Measurements from ENCODE around the gene PTPRB. TPM values are rescaled to one million over a fixed set of nuclear protein-coding genes. Genes with fewer than 3 reads are reported as not detected.
A peak's percentile ranks its signal among the peaks of the same experiment; 100 is the strongest.

Gene PTPRB
- total and polyA plus RNA-seq, 7 experiments from 2014 or later, result 0.16 to 0.24 TPM; not detected in 5

- no peaks in the 10 kb centered on the region for H3K9me3 ChIP-seq (ENCODE audit: control insufficient read depth in 2 of 3, low read length in 3 of 3)
- Mint-ChIP-seq H3K36me3 (no peaks in the 10 kb centered on the region), H3K27me3 (peaks cover 10 to 30% (median 16%) of the 10 kb centered on the region in 5 donors), H3K4me3 (peak overlapping the region in 2 of 10 donors; percentile 13 to 55), H3K4me1 (peaks cover 0 to 10% (median 0%) of the 10 kb centered on the region in 7 donors), H3K9me3 (no peaks in the 10 kb centered on the region), H3K27ac (no peak overlapping the region)
- no peak for DNase-seq
- no peak overlapping the region for H3K27ac ChIP-seq (ENCODE audit: low read depth, low read length)
- peak; percentile 69 for ATAC-seq
- H3K4me3 ChIP-seq (ENCODE audit: low read length), result no peak overlapping the region
- H3K27me3 ChIP-seq (ENCODE audit: control insufficient read depth in 2 of 2, insufficient read depth in 2 of 2, low read length in 2 of 2), result no peaks in the 10 kb centered on the region
- POLR2A ChIA-PET, result no interaction called here
- H3K4me1 ChIP-seq (ENCODE audit: control insufficient read depth in 2 of 2, insufficient read depth in 2 of 2, low read length in 2 of 2), result no peaks in the 10 kb centered on the region
- intact Hi-C loops (cut with micrococcal nuclease), result no loop called here
- CTCF ChIA-PET, result no interaction called here
- H3K36me3 ChIP-seq (ENCODE audit: control insufficient read depth in 2 of 3, insufficient read depth in 3 of 3, low read length in 3 of 3), result no peaks in the 10 kb centered on the region
Observed at GRCh38 chr12:70645494-70646317, 8.5 kb upstream of the PTPRB start.

GRCh38 chr12:70644861-70645260, 7.6 kb upstream of the PTPRB start:
- Histone ChIP-seq H3K9me3 (ENCODE audit: control insufficient read depth in 2 of 3, low read length in 3 of 3) (no peaks in the 10 kb centered on the region), H3K27me3 (ENCODE audit: control insufficient read depth in 2 of 2, insufficient read depth in 2 of 2, low read length in 2 of 2) (no peaks in the 10 kb centered on the region), H3K27ac (ENCODE audit: low read depth, low read length) (no peak overlapping the region), H3K4me1 (ENCODE audit: control insufficient read depth in 2 of 2, insufficient read depth in 2 of 2, low read length in 2 of 2) (no peaks in the 10 kb centered on the region), H3K4me3 (ENCODE audit: low read length) (no peak overlapping the region), H3K36me3 (ENCODE audit: control insufficient read depth in 2 of 3, insufficient read depth in 3 of 3, low read length in 3 of 3) (no peaks in the 10 kb centered on the region)
- Mint-ChIP-seq H3K4me1 (peaks cover 0 to 10% (median 0%) of the 10 kb centered on the region in 7 donors), H3K27me3 (peaks cover 10 to 38% (median 16%) of the 10 kb centered on the region in 5 donors), H3K36me3 (no peaks in the 10 kb centered on the region), H3K4me3 (no peak overlapping the region), H3K9me3 (no peaks in the 10 kb centered on the region), H3K27ac (no peak overlapping the region)
- ChIA-PET POLR2A (no interaction called here), CTCF (no interaction called here)
- no peak for ATAC-seq
- intact Hi-C loops (cut with micrococcal nuclease), result no loop called here
- no peak for DNase-seq

- H3K4me1 Mint-ChIP-seq, result peaks cover 0 to 10% (median 0%) of the 10 kb centered on the region in 7 donors
- no peak for ATAC-seq
- H3K4me1 ChIP-seq (ENCODE audit: control insufficient read depth in 2 of 2, insufficient read depth in 2 of 2, low read length in 2 of 2), result no peaks in the 10 kb centered on the region
- ChIA-PET CTCF (no interaction called here), POLR2A (no interaction called here)
- no peak overlapping the region for H3K4me3 ChIP-seq (ENCODE audit: low read length)
- no peaks in the 10 kb centered on the region for H3K36me3 ChIP-seq (ENCODE audit: control insufficient read depth in 2 of 3, insufficient read depth in 3 of 3, low read length in 3 of 3)
- intact Hi-C loops (cut with micrococcal nuclease), result no loop called here
- H3K27ac ChIP-seq (ENCODE audit: low read depth, low read length), result no peak overlapping the region
- DNase-seq, result no peak
- no peaks in the 10 kb centered on the region for H3K9me3 Mint-ChIP-seq
- peaks cover 10 to 32% (median 15%) of the 10 kb centered on the region in 5 donors for H3K27me3 Mint-ChIP-seq
- no peaks in the 10 kb centered on the region for H3K36me3 Mint-ChIP-seq
- H3K27me3 ChIP-seq (ENCODE audit: control insufficient read depth in 2 of 2, insufficient read depth in 2 of 2, low read length in 2 of 2), result no peaks in the 10 kb centered on the region
- no peaks in the 10 kb centered on the region for H3K9me3 ChIP-seq (ENCODE audit: control insufficient read depth in 2 of 3, low read length in 3 of 3)
- H3K4me3 Mint-ChIP-seq, result no peak overlapping the region
- no peak overlapping the region for H3K27ac Mint-ChIP-seq
Observed at GRCh38 chr12:70643939-70644338, 6.7 kb upstream of the PTPRB start.

GRCh38 chr12:70641691-70642090, 4.5 kb upstream of the PTPRB start:
- H3K27me3 ChIP-seq (ENCODE audit: control insufficient read depth in 2 of 2, insufficient read depth in 2 of 2, low read length in 2 of 2), result no peaks in the 10 kb centered on the region
- intact Hi-C loops (cut with micrococcal nuclease), result no loop called here
- no peak overlapping the region for H3K27ac Mint-ChIP-seq
- no peaks in the 10 kb centered on the region for H3K9me3 ChIP-seq (ENCODE audit: control insufficient read depth in 2 of 3, low read length in 3 of 3)
- no peaks in the 10 kb centered on the region for H3K36me3 Mint-ChIP-seq
- no peak overlapping the region for H3K27ac ChIP-seq (ENCODE audit: low read depth, low read length)
- ATAC-seq, result no peak
- no peaks in the 10 kb centered on the region for H3K9me3 Mint-ChIP-seq
- H3K27me3 Mint-ChIP-seq, result peaks cover 15 to 40% (median 18%) of the 10 kb centered on the region in 5 donors
- ChIA-PET POLR2A (no interaction called here), CTCF (no interaction called here)
- no peaks in the 10 kb centered on the region for H3K4me1 ChIP-seq (ENCODE audit: control insufficient read depth in 2 of 2, insufficient read depth in 2 of 2, low read length in 2 of 2)
- no peak overlapping the region for H3K4me3 Mint-ChIP-seq
- H3K4me1 Mint-ChIP-seq, result peaks cover 0 to 10% (median 0%) of the 10 kb centered on the region in 7 donors
- no peak overlapping the region for H3K4me3 ChIP-seq (ENCODE audit: low read length)
- DNase-seq, result no peak
- H3K36me3 ChIP-seq (ENCODE audit: control insufficient read depth in 2 of 3, insufficient read depth in 3 of 3, low read length in 3 of 3), result no peaks in the 10 kb centered on the region

- Mint-ChIP-seq H3K4me3 (no peak overlapping the region), H3K9me3 (no peaks in the 10 kb centered on the region), H3K27me3 (peaks cover 16 to 44% (median 20%) of the 10 kb centered on the region in 5 donors), H3K4me1 (peaks cover 0 to 3% (median 0%) of the 10 kb centered on the region in 7 donors), H3K27ac (no peak overlapping the region), H3K36me3 (no peaks in the 10 kb centered on the region)
- ATAC-seq (no peak), DNase-seq (no peak)
- no peaks in the 10 kb centered on the region for H3K4me1 ChIP-seq (ENCODE audit: control insufficient read depth in 2 of 2, insufficient read depth in 2 of 2, low read length in 2 of 2)
- H3K4me3 ChIP-seq (ENCODE audit: low read length), result no peak overlapping the region
- ChIA-PET CTCF (no interaction called here), POLR2A (no interaction called here)
- intact Hi-C loops (cut with micrococcal nuclease), result no loop called here
- H3K36me3 ChIP-seq (ENCODE audit: control insufficient read depth in 2 of 3, insufficient read depth in 3 of 3, low read length in 3 of 3), result no peaks in the 10 kb centered on the region
- no peak overlapping the region for H3K27ac ChIP-seq (ENCODE audit: low read depth, low read length)
- no peaks in the 10 kb centered on the region for H3K27me3 ChIP-seq (ENCODE audit: control insufficient read depth in 2 of 2, insufficient read depth in 2 of 2, low read length in 2 of 2)
- H3K9me3 ChIP-seq (ENCODE audit: control insufficient read depth in 2 of 3, low read length in 3 of 3), result no peaks in the 10 kb centered on the region
Observed at GRCh38 chr12:70640901-70641300, 3.7 kb upstream of the PTPRB start.

- intact Hi-C loops (cut with micrococcal nuclease), result no loop called here
- H3K27ac ChIP-seq (ENCODE audit: low read depth, low read length), result no peak overlapping the region
- CTCF ChIA-PET, result no interaction called here
- no peak overlapping the region for H3K4me3 ChIP-seq (ENCODE audit: low read length)
- Mint-ChIP-seq H3K27me3 (peaks cover 16 to 48% (median 28%) of the 10 kb centered on the region in 5 donors), H3K27ac (no peak overlapping the region), H3K36me3 (no peaks in the 10 kb centered on the region), H3K9me3 (peaks cover 0 to 2% (median 0%) of the 10 kb centered on the region in 11 donors), H3K4me1 (no peaks in the 10 kb centered on the region), H3K4me3 (no peak overlapping the region)
- POLR2A ChIA-PET, result no interaction called here
- no peaks in the 10 kb centered on the region for H3K36me3 ChIP-seq (ENCODE audit: control insufficient read depth in 2 of 3, insufficient read depth in 3 of 3, low read length in 3 of 3)
- H3K27me3 ChIP-seq (ENCODE audit: control insufficient read depth in 2 of 2, insufficient read depth in 2 of 2, low read length in 2 of 2), result no peaks in the 10 kb centered on the region
- no peaks in the 10 kb centered on the region for H3K4me1 ChIP-seq (ENCODE audit: control insufficient read depth in 2 of 2, insufficient read depth in 2 of 2, low read length in 2 of 2)
- ATAC-seq, result no peak
- no peak for DNase-seq
- H3K9me3 ChIP-seq (ENCODE audit: control insufficient read depth in 2 of 3, low read length in 3 of 3), result no peaks in the 10 kb centered on the region
Observed at GRCh38 chr12:70639535-70639934, 2.3 kb upstream of the PTPRB start.
